ENCODE results near the gene RXFP1. TPM values are rescaled to one million over a fixed set of nuclear protein-coding genes. Genes with fewer than 3 reads are reported as not detected.

The RXFP1 gene
- total RNA-seq, 3 donors from 2014 or later (not counting 1 experiment from before 2014, with no cell fraction given) = not detected

- H3K27me3 Mint-ChIP-seq (ENCODE audit: low read depth in 2 of 2) = no peaks in the 10 kb centered on the region
- ATAC-seq (no peak), DNase-seq (no peak)
- Histone ChIP-seq H3K4me1 (ENCODE audit: control insufficient read depth, insufficient read depth, low read length) (no peaks in the 10 kb centered on the region), H3K36me3 (ENCODE audit: control insufficient read depth, insufficient read depth, low read length) (no peaks in the 10 kb centered on the region), H3K4me3 (ENCODE audit: low read length) (no peak overlapping the region), H3K27ac (ENCODE audit: low read length) (no peak overlapping the region), H3K27me3 (ENCODE audit: control insufficient read depth, insufficient read depth, low read length) (no peaks in the 10 kb centered on the region), H3K9me3 (ENCODE audit: control insufficient read depth, insufficient read depth, low read length) (no peaks in the 10 kb centered on the region)
- H3K36me3 Mint-ChIP-seq = no peaks in the 10 kb centered on the region
- peaks cover 0 to 2% of the 10 kb centered on the region in 2 donors for H3K9me3 Mint-ChIP-seq
- H3K27ac Mint-ChIP-seq = no peak overlapping the region
- no peaks in the 10 kb centered on the region for H3K4me1 Mint-ChIP-seq
- intact Hi-C loops (cut with micrococcal nuclease) = no loop called here
- H3K4me3 Mint-ChIP-seq = no peak overlapping the region
- TF ChIP-seq, protein P1, sequence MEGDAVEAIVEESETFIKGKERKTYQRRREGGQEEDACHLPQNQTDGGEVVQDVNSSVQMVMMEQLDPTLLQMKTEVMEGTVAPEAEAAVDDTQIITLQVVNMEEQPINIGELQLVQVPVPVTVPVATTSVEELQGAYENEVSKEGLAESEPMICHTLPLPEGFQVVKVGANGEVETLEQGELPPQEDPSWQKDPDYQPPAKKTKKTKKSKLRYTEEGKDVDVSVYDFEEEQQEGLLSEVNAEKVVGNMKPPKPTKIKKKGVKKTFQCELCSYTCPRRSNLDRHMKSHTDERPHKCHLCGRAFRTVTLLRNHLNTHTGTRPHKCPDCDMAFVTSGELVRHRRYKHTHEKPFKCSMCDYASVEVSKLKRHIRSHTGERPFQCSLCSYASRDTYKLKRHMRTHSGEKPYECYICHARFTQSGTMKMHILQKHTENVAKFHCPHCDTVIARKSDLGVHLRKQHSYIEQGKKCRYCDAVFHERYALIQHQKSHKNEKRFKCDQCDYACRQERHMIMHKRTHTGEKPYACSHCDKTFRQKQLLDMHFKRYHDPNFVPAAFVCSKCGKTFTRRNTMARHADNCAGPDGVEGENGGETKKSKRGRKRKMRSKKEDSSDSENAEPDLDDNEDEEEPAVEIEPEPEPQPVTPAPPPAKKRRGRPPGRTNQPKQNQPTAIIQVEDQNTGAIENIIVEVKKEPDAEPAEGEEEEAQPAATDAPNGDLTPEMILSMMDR (IDR thresholded peaks at IDR 0.05) = no peak
- 25% methylated on average over 1 of the region's 1 CpG for WGBS (ENCODE audit: insufficient coverage)
Observed at GRCh38 chr4:158529505-158529904, 7.8 kb downstream of the RXFP1 start.

GRCh38 chr4:158530381-158530780, 8.7 kb downstream of the RXFP1 start:
- peaks cover 0 to 4% of the 10 kb centered on the region in 2 donors for H3K9me3 Mint-ChIP-seq
- intact Hi-C loops (cut with micrococcal nuclease) = no loop called here
- DNase-seq = no peak
- no peaks in the 10 kb centered on the region for H3K4me1 ChIP-seq (ENCODE audit: control insufficient read depth, insufficient read depth, low read length)
- H3K27ac ChIP-seq (ENCODE audit: low read length) = no peak overlapping the region
- H3K9me3 ChIP-seq (ENCODE audit: control insufficient read depth, insufficient read depth, low read length) = no peaks in the 10 kb centered on the region
- WGBS (ENCODE audit: insufficient coverage) = 72% methylated on average over 2 of the region's 2 CpGs
- H3K27ac Mint-ChIP-seq = no peak overlapping the region
- H3K4me3 ChIP-seq (ENCODE audit: low read length) = no peak overlapping the region
- TF ChIP-seq, protein P1 (IDR thresholded peaks at IDR 0.05) = no peak
- no peaks in the 10 kb centered on the region for H3K36me3 Mint-ChIP-seq
- no peaks in the 10 kb centered on the region for H3K27me3 ChIP-seq (ENCODE audit: control insufficient read depth, insufficient read depth, low read length)
- H3K4me1 Mint-ChIP-seq = peaks cover 0 to 6% of the 10 kb centered on the region in 2 donors
- no peak for ATAC-seq
- H3K36me3 ChIP-seq (ENCODE audit: control insufficient read depth, insufficient read depth, low read length) = no peaks in the 10 kb centered on the region
- no peaks in the 10 kb centered on the region for H3K27me3 Mint-ChIP-seq (ENCODE audit: low read depth in 2 of 2)
- H3K4me3 Mint-ChIP-seq = no peak overlapping the region

DNA sequence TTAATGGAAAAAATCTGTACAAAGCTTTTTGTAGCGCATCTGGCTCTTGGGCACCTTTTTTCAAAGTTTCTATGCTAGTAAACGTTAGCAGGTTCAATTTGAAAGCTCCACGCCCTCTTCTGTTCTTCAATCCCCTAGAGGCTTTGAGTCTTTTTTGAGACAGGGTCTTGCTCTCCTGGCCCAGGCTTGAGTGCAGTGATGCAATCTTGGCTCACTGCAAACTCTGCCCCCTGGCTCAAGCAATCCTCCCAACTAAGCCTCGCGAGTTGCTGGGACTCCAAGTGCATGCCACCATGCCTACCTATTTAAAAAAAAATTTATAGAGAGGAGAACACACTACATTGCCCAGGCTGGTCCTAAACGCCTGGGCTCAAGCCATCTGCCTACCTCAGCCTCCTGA, 9.2 kb downstream of the RXFP1 start:
- no peaks in the 10 kb centered on the region for H3K4me1 ChIP-seq (ENCODE audit: control insufficient read depth, insufficient read depth, low read length)
- H3K4me3 ChIP-seq (ENCODE audit: low read length) = no peak overlapping the region
- no peak overlapping the region for H3K27ac Mint-ChIP-seq
- DNase-seq (no peak), ATAC-seq (no peak)
- no peaks in the 10 kb centered on the region for H3K27me3 ChIP-seq (ENCODE audit: control insufficient read depth, insufficient read depth, low read length)
- no peaks in the 10 kb centered on the region for H3K36me3 Mint-ChIP-seq
- TF ChIP-seq, protein P1 (IDR thresholded peaks at IDR 0.05) = no peak
- H3K4me3 Mint-ChIP-seq = no peak overlapping the region
- WGBS (ENCODE audit: insufficient coverage) = 88% methylated on average over 6 of the region's 6 CpGs
- H3K9me3 Mint-ChIP-seq = peaks cover 0 to 4% of the 10 kb centered on the region in 2 donors
- H3K27ac ChIP-seq (ENCODE audit: low read length) = no peak overlapping the region
- H3K27me3 Mint-ChIP-seq (ENCODE audit: low read depth in 2 of 2) = no peaks in the 10 kb centered on the region
- intact Hi-C loops (cut with micrococcal nuclease) = no loop called here
- peaks cover 0 to 6% of the 10 kb centered on the region in 2 donors for H3K4me1 Mint-ChIP-seq
- no peaks in the 10 kb centered on the region for H3K36me3 ChIP-seq (ENCODE audit: control insufficient read depth, insufficient read depth, low read length)
- H3K9me3 ChIP-seq (ENCODE audit: control insufficient read depth, insufficient read depth, low read length) = no peaks in the 10 kb centered on the region

DNA sequence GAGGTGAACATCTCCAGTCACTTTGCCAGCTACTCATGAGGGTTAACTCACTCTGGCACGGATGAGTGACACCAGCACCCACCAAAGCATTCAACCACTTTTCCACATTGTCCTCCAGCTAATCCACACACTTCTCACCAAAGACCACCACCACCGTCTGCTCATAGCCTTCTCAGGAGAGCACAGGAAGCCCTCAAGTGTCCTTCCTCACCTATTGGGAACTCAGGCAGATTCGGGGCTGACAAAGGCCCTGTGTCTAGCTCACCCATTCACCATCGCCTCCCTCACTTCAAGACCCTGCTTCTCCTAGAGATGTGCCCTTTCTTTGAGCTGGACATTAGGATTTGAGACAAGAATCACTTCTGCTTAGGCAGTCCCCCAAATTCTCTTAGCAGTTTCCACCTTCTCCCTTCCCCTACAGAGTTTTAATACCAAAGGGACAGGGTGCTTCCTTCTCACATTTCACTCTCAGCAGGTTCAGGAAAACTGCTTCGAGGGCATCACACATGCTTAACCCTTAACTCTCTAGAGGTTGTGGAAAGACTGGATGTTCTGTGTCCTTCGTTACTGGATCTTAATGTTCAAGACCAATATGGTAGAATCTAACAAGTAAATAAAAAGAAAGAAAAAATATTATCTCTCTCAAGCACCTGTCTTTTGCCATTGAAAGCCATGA, 11.0 kb downstream of the RXFP1 start:
- peaks cover 0 to 2% of the 10 kb centered on the region in 2 donors for H3K9me3 Mint-ChIP-seq

More for the DNA sequence above, 11.0 kb downstream of the RXFP1 start:
- ATAC-seq (no peak), DNase-seq (no peak)
- H3K9me3 ChIP-seq (ENCODE audit: control insufficient read depth, insufficient read depth, low read length) = no peaks in the 10 kb centered on the region
- no peak overlapping the region for H3K4me3 ChIP-seq (ENCODE audit: low read length)
- Mint-ChIP-seq H3K36me3 (no peaks in the 10 kb centered on the region), H3K4me3 (no peak overlapping the region), H3K27me3 (ENCODE audit: low read depth in 2 of 2) (no peaks in the 10 kb centered on the region), H3K4me1 (peaks cover 0 to 6% of the 10 kb centered on the region in 2 donors), H3K27ac (no peak overlapping the region)
- no peaks in the 10 kb centered on the region for H3K4me1 ChIP-seq (ENCODE audit: control insufficient read depth, insufficient read depth, low read length)
- H3K27me3 ChIP-seq (ENCODE audit: control insufficient read depth, insufficient read depth, low read length) = no peaks in the 10 kb centered on the region
- 88% methylated on average over 4 of the region's 6 CpGs for WGBS (ENCODE audit: insufficient coverage)
- H3K27ac ChIP-seq (ENCODE audit: low read length) = no peak overlapping the region
- TF ChIP-seq, protein P1 (IDR thresholded peaks at IDR 0.05) = no peak
- H3K36me3 ChIP-seq (ENCODE audit: control insufficient read depth, insufficient read depth, low read length) = no peaks in the 10 kb centered on the region
- intact Hi-C loops (cut with micrococcal nuclease) = no loop called here
